ENCODE data around the gene RPS28.
"Not testable (repeated sequence)": the region's sequence is repeated elsewhere in the genome, so short reads cannot be mapped to it uniquely, and the experiment has no call there.

Gene RPS28

DNA sequence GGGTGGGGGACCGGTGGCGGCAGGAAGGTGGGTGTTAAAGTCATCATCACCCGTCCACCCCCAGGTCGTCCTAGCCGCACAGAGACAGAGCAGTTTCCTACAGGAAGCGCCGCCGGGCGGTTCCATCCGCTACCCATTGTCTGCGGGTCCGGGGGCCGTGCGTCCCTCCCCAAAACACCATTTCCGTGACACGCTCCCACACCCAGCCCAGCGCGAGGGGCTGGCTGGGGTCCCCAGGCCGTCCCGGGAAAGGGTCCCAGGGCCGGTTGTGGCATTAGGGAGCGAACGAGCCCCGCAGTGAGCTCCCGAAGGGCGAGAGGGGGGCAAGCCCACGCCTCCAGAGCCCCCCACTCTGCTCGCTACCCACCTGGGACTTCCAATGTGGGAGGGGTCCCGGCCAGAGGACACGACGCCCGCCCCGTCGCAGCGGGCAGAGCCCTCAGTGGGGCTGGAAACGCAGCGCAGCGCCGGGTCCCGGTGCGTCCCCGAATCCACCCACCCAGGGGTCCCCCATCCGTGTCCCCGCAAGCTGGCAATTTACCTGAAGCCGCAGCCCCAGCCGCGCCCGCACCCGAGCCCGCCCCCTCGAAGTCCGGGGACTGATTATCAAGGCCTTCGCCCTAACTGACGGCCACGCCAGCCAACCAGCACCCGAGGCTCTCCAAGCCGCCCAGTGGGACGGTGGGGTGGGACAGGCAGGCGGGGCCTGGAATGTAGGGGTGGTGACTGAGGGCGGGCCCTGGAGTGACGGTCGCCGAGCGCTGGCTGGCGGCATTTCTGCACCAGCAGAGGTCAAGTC is 21.6 kb downstream of the RPS28 start, which contains the start of gene KANK3:
TSS of gene KANK3 (minus strand) at position 579 of the 799 bp plus-strand sequence. CDS start 5,434 bp downstream, outside the sequence.
- peak; percentile 86 to 90 for DNase-seq (ENCODE audit: low read depth in 2 of 2)

DNA sequence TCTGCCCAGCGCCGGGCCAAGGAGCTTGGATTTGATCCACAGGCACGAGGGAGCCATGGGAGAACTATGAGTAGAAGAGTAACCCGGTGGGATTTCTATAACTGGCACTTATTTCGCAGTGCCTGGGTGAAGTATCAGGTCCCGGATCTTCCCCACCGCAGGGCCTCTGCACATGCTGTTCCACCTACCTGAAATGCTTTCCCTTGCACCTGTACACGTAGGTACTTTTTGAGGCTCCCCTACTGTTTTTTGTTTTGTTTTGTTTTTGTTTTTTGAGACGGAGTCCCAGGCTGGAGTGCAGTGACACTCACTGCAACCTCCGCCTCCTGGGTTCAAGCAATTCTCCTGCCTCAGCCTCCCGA is 22.2 kb downstream of the RPS28 start:
- no peak for DNase-seq (ENCODE audit: low read depth in 2 of 2)

DNA sequence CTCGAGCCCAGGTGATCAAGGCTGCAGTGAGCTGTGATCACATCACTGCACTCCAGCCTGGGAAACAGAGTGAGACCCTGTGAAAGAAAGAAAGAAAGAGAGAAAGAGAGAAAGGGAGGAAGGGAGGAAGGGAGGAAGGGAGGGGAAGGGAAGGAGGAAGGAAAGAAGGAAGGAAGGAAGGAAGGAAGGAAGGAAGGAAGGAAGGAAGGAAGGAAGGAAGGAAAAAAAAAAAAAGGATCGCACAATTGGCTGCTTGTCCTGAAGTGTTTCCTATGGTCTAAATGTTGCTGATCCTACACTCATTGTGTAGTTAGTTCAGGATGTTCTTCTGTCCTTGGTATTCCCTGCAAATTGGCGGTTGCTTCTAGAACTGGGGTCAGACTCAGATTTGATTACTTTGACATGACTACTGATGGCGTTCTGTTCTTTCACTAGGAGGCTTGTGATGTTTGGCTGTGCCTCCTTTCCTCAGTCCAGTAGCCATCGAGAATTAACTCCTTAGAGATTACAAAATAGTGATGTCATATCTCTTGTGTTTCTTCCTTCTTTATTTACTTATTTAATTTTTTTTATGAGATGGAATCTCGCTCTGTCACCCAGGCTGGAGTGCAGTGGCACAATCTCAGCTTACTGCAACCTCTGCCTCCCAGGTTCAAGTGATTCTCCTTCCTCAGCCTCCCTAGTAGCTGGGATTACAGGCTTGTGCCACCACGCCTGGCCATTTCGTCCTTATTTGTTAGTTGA is 28.5 kb downstream of the RPS28 start:
- DNase-seq (ENCODE audit: low read depth in 2 of 2): not testable (repeated sequence)

DNA sequence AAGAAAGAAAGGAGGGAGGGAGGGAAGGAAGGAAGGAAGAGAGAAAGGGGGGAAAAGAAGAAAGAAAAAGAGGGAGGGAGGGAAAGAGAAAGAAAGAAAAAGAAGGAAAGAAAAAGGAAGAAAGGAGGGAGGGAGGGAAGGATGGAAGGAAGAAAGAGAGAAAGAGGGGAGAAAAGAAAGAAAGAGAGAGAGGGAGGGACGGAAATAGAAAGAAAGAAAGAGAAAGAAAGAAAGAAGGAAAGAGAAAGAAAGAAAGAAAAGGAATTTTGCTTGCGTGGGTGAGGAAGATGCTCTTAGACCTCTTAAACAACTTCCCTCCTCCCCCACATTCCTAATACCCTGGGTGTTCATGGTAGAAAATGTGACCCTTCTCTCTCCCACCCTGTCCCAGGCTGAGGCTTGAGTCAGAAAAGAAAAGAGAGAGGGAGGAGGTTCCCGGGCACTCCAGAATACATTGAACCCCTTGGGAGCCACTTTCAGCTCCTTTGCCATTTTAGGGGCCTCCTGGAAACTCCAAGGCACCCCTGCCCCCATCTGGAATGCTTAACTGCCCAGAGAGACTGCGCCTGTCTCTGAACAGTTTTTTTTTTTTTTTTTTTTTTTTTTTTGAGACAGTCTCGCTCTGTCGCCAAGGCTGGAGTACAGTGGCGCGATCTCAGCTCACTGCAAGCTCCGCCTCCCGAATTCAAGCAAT is 31.0 kb downstream of the RPS28 start:
- DNase-seq (ENCODE audit: low read depth in 2 of 2): no peak

DNA sequence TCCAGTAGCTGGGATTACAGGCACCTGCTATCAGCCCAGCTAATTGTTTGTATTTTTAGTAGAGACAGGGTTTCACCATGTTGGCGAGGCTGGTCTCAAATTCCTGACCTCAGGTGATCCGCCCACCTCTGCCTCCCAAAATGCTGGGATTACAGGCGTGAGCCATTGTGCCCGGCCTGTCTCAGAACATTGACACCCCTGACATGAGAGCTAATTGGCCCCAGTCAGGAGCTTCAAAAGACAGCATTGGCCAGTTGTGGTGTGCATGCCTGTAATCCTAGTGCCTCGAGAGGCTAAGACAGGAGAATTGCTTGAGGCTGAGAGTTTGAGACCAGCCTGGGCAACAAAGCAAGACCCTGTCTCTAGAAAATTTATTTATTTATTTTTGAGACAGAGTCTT is 31.5 kb downstream of the RPS28 start:
- DNase-seq (ENCODE audit: low read depth in 2 of 2): not testable (repeated sequence)

DNA sequence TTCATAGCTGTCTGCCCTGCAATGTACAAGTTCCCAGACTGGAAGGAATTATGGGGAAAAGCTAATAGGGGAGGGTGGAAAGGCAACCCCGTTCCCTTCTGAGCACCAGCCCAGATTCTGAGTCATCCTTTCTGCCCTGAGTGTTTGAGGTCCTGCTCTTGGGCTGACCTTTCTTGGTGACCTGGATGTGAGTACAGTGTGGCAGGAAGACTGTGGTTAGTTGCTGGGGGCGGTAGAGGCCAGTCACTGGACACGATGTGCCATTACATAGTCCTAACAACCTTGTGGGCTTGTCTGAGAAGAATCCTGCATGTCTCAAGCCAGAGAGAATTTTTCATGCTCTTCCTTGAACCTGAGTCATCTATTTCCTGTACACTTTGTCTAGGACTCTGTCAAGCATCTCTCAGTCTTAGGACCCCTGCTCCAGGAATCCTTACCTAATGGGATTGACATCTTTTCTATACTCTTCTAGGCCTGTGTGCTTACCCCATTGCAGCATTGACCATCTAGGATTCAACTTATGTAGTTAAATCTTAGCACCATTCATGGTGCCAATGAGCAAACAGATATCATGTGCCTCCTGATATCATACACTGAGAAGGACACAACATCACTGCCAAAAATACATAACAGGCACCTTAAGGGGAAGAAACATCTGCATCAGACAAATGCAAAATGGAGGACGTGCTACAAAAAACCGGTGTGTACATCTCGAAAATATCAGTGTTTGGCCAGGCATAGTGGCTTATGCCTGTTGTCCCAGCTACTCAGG is 34.5 kb downstream of the RPS28 start:
- DNase-seq (ENCODE audit: low read depth in 2 of 2): no peak

DNA sequence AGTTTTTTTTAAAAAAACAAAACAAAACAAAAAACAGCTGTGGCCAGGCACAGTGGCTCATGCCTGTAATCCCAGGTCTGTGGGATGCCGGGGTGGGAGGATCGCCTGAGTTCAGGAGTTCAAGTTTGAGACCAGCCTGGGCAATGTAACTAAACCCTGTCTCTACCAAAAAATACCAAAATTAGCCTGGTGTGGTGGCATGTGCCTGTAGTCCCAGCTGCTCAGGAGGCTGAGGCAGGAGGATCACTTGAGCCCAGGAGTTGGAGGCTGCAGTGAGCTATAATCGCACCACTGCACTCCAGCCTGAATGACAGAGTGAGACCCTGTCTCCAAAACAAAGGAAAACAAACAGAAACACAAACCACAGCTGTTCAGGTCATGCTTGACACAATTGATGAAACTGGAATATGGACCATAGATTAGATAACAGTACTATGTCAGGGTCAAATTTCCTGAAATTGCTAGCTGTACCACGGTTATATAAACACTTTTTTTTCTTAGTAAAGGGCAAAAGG is 35.8 kb downstream of the RPS28 start:
- no peak for DNase-seq (ENCODE audit: low read depth in 2 of 2)

DNA sequence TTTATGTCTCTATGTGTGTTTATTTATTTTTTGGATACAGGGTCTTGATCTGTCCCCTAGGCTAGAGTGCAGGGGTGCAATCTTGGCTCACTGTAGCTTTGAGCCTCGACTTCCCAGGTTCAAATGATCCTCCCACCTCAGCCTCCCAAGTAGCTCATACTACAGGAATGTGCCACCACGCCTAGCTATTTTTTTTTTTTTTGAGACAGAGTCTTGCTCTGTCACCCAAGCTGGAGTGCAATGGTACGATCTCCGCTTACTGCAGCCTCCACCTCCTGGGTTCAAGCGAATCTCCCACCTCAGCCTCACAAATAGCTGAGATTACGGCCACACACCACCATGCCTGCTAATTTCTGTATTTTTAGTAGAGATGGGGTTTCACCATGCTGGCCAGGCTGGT is 37.7 kb downstream of the RPS28 start:
- DNase-seq (ENCODE audit: low read depth in 2 of 2): no peak

DNA sequence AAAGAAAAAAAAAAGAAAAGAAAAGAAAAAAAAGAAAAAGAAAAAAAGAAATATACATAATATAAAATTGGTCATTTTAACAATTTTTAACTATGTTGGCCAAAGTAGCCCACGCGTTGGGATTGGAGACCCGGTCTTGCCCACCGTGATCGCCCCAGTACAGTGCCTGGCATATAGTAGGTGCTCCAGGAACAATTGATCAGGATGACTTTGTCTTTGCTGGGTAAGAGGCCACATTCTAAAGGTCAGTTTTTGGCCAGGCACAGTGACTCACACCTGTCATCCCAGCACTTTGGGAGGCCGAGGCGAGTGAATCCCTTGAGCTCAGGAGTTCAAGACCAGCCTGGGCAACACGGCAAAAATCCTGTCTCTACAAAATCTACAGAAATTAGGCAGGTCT is 38.9 kb downstream of the RPS28 start:
- no peak for DNase-seq (ENCODE audit: low read depth in 2 of 2)

DNA sequence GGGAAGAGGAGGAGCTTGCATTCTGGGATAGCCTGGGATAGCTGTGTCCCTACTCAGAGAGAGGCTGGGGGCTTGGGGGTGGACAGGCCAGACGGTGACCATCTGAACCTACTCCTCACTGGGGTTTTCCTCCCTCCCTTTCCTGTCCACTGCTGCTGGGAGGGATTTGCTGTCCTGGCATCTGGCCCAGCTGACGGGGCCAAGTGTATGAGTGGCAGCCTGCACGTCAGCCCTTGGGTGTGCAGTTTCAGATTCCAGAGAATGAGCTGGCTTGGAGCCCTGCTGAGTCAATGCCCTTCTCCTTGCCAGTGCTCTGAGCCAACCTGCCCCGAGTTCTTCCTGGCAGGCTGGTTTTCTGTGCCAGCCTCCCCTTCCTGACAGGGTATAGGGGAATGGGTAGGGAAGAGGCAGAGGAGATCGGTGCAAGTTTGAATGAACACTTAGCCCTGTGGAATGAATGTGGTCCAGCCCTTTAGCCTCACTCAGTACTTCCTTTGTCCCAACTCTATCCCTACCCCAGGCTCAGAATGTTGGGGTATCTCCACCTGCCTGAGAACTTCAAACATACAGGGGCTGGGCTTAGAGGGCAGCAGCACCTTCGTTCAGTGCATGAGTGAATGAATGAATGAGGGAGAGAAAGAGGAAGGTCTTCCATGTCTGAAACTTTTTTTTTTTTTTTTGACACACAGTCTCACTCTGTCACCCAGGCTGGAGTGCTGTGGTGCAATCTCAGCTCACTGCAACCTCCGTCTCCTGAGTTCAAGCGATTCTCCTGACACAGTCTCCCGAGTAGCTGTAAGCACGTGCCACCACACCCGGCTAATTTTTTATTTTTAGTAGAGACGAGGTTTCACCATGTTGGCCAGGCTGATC is 40.9 kb downstream of the RPS28 start:
- no peak for DNase-seq (ENCODE audit: low read depth in 2 of 2)

DNA sequence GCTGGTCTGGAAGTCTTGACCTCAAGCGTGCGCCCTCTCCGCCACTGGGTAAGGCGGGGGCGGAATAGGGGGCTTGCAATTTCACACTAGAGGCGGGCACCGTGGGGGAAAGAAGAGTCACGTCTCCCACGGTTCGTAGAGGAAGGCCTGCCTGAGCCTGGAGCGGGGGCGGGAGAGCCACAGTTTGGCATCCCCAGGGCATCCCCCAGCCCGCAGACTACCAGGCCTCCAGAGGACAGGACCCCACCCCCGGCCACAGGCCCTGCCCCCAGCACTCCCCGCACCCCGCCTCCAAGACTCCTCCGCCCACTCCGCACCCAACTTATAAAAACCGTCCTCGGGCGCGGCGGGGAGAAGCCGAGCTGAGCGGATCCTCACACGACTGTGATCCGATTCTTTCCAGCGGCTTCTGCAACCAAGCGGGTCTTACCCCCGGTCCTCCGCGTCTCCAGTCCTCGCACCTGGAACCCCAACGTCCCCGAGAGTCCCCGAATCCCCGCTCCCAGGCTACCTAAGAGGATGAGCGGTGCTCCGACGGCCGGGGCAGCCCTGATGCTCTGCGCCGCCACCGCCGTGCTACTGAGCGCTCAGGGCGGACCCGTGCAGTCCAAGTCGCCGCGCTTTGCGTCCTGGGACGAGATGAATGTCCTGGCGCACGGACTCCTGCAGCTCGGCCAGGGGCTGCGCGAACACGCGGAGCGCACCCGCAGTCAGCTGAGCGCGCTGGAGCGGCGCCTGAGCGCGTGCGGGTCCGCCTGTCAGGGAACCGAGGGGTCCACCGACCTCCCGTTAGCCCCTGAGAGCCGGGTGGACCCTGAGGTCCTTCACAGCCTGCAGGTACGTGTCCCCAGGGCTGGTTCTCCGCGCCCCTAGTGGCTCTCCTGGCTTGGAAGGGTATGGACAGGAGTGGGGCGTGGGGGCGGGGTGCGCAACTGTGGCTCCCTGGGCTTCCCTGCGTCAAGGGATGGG is 42.8 kb downstream of the RPS28 start, which contains the start of gene ANGPTL4:
TSS of gene ANGPTL4 (plus strand) at position 353 of the 969 bp plus-strand sequence. CDS start at position 520, 167 bp downstream.
- peak; percentile 59 to 77 for DNase-seq (ENCODE audit: low read depth in 2 of 2)

DNA sequence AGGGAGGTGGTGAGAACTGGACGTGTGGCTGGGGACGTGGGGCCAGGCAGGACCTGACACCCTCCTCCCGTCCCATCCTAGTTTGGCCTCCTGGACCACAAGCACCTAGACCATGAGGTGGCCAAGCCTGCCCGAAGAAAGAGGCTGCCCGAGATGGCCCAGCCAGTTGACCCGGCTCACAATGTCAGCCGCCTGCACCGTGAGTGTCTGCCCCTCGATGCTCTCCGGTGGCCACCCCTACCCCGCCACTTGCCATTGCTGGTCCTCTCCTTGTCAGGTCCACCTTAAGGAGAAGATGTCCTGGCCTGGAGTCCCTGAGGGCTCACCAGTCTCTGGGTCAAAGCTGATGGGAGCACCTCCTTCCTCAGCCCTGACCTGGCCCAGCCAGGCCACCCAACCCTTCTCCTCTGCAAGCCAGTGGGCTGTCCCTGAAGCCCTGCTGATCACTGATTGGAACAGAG is 44.9 kb downstream of the RPS28 start:
- DNase-seq (ENCODE audit: low read depth in 2 of 2): no peak

DNA sequence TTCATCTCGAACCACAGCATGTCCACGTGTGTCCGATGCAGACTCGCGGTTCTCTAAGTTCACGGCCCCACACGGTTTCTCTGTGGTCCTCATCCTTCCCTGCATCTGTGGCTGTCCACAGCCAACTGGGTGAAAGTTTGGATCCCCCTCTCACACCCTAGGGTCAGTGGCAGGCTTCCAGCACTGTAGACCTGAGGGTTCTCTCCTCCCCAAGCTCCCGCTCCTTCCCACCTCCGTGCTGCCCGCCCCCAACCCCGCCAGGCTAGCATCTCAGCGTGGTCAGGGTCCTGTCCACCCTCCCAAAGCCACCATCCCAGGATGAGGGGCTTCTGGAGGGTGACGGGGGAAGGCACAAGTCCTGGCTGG is 45.6 kb downstream of the RPS28 start:
- no peak for DNase-seq (ENCODE audit: low read depth in 2 of 2)

DNA sequence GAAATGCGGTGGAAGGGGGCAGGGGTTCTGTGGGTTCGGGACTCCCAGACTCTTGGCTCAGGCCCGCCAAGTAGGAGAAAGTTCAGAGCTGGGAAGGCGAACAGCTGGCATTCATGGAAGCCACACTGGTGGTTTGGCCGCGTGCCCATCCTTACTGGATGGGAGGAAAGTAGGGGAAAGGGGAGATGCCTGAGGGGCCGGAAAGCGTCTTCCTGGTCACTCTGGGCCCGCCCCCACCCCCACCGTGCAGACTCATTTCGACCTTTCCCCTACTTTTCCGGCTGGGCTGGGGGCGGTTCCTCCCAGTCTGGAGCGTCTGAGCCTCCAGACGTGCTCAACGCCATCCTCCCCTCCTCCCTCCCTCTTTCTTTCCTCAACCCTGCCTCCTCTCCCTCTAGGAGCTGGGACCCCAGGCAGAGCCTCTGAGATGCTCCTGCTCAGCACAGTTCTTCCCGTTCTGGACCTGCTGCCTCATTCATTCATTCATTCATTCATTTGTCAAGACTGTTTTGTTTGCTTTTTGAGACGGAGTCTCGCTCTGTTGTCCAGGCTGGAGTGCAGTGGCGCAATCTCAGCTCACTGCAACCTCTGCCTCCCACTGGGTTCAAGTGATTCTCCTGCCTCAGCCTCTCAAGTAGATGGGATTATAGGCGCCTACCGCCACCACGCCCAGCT is 46.2 kb downstream of the RPS28 start:
- DNase-seq (ENCODE audit: low read depth in 2 of 2): no peak

DNA sequence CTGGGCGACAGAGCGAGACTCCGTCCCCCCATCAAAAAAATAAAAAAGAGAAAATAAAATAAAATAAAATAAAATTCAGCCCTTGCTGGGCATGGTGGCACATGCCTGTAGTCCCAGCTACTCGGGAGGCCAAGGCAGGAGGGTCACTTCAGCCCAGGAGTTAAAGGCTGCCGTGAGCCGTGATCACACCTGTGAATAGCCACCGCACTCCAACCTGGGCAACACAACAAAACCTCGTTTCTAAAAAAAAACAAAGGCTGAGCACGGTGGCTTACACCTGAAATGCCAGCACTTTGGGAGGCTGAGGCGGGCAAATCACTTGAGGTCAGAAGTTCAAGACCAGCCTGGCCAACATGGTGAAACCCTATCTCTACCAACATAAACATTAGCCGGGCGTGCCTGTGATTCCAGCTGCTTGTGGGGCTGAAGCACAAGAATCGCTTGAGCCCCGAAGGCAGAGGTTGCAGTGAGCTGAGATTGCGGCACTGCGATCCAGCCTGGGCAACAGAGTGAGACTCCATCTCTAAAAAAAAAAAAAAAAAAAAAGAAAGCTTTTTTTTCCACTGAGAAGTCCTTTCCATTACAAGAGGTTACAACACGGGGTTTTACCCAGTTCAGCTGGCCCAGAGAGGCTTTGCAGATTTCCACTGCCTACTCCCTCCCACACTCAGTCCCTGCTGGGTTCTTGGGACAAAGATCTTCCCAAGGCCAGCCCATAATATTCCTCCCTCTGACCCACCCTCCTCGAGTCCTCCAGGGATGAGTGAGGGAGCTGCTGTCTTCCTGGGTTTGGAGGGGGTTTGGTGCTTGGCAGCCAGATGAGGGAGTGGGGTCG is 49.1 kb downstream of the RPS28 start:
- no peak for DNase-seq (ENCODE audit: low read depth in 2 of 2)

DNA sequence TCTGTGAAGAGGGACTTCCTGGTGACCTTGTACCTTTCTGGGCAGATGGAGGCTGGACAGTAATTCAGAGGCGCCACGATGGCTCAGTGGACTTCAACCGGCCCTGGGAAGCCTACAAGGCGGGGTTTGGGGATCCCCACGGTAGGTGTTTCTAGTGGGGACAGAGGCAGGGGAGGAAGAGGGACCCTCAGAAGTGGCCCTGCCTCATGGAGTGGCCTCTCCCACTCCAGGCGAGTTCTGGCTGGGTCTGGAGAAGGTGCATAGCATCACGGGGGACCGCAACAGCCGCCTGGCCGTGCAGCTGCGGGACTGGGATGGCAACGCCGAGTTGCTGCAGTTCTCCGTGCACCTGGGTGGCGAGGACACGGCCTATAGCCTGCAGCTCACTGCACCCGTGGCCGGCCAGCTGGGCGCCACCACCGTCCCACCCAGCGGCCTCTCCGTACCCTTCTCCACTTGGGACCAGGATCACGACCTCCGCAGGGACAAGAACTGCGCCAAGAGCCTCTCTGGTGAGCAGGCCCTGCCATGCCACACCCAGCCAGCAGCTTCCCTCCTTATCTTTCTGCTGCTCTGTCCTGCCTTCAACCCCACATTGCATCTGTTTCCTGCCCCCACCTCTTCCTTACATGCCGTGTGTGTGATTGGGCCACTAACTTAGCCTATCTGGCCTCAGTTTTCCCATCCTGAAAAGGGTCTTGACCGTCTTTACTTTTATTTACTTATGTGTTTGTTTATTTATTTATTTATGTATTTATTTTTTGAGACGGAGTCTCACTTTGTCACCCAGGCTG is 49.9 kb downstream of the RPS28 start:
- no peak for DNase-seq (ENCODE audit: low read depth in 2 of 2)
